T-helper 1 cell treated with Interleukin-12 subunit alpha and Interleukin-12 subunit beta and Interleukin-4 antibody, amounts not matched to agents 30 ng/mL and 1 ng/mL, for 36 hours (primary cell): ENCODE data around the gene MRPL10. TPM values are rescaled to one million over a fixed set of nuclear protein-coding genes. Genes with fewer than 3 reads are reported as not detected.

Source experiments
- intact Hi-C: fragments of 100-400 bp; cut with micrococcal nuclease; formaldehyde crosslinking; loops from one replicate; pipeline ENCODE4 v1.15.1; 2024
- total RNA-seq: library from RNA; stranded (reverse); gene quantifications from 2 replicates; pipeline ENCODE4 v1.2.3, GENCODE V29; 2022

Gene MRPL10
- total RNA-seq, 1 donor from 2014 or later: 40.5 TPM

DNA sequence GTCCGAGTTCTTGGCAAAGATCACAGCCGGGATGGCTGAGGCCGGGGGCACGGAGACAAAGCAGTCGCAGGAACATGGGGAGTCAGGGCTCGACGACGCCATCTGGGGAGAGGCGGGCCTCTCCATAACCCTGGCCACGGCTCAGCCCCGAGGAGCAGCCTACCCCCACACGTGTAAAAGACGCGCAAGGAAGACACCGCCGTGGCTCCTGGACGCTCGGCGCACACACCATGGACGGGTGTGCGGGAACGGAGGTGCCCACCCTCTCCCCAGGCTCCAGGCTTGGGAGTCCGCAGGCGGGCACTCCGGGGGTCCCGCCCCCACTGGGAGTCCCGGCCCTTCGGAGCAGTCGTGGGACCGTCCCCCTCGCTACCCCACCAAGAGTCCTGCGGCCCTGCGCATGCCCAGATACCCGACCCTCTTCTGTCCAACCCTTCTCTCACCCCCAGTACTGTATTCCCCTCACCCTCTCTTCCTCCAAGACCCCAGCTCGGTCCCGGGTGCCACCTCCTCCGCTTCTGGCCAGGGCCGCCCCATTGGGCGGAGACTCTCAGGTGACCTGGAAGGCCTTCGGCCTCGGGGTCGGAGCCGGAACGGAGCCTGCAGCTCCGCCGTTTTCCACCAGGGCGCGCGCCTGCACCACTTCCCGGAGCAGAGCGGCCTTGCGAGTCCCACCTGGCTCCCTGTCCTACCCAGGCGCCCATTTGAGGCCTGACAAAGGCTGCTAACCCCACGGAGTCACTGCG, 9.6 kb upstream of the MRPL10 start, which contains the start of gene SCRN2:
Gene SCRN2 (minus strand): TSS at position 532 of the 746 bp plus-strand sequence. CDS start 430 bp downstream, at position 102.
- intact Hi-C loops: loop anchor here (1.0 to 2.0 kb wide), 6 partner anchors 10 to 184 kb away; partner anchors contain the start of genes LRRC46, MRPL10 and PNPO

DNA sequence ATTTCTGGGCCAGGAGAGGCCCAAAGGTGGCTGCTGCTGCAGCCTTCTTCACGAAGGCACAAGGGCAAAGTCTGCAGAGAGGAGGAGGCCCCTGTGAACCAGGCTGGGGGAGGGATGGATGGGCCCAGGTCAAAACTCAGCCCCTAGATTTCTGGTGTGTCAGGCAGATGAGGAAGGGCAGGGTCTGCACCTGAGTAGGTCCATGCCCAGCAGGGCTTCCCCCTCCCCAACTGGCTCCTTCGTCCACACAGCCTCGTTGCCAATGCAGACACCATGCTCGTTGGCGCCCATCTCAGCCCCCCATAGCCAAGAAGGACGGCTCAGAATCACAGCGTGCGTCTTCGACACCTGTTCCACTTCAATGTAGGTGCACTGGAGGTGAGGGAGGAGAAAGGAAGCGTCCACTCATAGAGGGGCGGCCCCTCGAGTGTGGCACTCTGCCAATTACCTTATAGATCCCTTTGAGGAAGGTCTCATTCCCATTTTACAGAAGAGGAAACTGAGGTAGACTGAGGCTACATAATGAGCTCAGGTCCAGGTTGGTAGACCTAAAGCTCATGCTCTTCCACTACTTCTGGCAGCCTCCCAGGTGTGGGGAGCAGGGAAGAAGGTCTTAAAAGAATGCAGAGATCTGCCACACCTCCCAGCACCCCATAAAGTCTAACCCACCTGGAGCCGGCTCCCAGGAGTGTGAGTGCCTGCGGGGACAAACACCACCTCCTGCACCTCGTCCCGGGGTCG, 8.8 kb upstream of the MRPL10 start:
- intact Hi-C loops: loop anchor here (2.0 kb wide), 2 partner anchors 101 to 185 kb away; partner anchors contain the start of gene PNPO

DNA sequence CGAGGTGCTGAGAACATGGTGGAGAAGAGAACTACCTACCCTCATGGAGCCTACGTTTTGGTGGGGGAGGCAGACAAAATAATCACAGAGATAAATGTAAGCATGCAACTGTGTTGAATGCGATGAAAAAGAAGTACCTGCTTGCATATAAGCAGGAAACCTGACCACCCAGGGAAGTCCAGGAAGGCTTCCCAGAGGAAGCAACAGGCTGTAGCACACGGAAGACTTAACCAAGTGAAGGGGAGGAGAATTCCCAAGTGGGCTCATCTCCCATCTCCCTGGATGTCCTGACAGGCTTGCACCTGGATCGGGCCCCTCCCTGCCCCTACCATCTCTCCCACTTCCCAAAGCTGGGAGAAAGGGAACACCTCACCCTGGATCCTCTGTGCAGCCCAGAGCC, 7.7 kb upstream of the MRPL10 start:
- intact Hi-C loops: no loop called here

DNA sequence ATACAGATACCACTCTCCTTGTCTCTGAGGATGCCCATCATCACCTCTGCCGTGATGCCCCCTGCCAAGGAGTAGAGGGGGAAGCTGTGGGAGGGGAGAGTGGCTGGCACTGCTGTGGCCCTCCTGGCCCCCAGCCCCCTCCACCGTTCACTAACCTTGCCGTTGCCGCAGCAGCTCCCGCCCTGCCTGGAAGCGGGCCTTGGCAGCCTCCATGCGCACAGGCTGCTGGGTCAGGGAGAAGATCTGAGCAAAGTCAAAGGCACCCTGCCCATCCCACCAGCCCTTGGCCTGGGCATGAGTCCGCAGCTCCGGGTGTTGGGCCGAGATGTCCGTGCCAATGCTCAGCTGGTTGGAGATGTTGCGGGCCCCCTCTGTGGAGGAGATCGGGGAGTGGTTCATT, 7.3 kb upstream of the MRPL10 start:
- intact Hi-C loops: no loop called here

DNA sequence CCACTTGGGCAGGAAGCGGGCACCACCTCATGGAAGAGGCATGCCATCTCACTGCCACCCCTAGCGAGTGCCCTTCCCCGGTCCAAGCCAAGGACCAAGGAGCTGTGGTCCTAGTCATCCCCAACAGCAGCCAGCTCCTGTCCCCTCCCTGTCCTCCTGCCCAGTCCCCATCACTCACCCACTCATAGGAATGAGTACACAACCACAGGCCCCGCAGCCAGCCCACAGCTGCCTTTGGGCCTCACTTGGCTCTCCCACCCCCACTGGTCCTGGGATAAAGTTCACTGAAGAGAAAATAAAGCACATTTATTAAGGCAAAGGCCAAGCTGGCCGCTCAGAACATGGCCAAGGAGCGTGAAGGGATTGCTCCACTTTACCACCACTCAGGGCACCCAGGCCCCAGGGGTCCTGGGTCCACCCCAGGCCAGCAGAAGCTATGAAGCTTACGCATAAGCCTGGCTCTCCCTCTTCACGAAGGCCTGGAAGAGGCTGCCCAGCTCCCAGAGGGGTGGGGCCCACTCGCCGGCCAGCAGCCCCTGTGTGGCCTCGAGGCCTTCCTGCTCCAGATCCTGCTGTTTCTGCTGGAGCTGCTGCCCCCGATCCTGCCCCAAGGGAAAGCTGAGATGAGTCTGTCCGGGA, 6.2 kb upstream of the MRPL10 start:
- intact Hi-C loops: no loop called here

DNA sequence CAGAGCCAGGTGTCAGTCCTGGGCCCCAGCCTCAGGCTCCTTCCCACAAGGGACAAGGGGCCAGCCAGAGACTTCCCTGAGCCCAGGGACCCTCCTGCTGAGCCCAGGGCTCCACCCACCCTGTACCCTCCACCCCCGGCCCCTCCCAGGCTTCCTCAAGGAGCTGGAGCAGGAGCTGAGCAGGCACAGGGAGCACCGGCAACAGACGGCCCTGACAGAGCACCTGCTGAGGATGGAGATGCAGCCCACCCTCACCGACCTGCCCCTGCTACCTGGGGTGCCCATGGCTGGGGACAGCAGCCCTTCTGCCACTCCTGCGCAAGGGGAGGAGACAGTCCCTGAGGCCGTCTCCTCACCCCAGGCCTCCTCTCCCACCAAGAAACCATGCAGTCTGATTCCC, 5.3 kb upstream of the MRPL10 start:
- intact Hi-C loops: no loop called here

DNA sequence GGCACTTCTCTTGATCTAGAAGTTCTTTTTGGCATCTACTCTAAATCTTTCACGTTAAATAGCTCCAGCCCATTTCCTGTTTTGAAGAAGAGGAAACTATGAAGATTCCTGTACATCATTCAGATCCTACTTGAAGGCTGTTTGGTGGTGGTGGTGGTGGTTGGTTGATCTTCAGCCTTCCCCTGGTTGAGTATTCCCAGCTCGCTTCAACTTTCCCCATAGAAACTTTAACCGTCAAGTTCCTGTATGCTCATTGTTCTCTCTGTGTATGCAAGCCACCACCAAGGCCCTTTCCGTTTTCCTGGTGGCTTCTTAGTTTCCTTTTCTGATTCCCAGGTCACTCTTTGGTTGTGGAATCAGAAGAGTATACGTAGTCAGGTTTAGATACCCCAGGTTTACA, 3.4 kb upstream of the MRPL10 start:
- intact Hi-C loops: loop anchor here (5.0 kb wide), 2 partner anchors 273 to 1358 kb away; partner anchors contain the start of gene SNX11

DNA sequence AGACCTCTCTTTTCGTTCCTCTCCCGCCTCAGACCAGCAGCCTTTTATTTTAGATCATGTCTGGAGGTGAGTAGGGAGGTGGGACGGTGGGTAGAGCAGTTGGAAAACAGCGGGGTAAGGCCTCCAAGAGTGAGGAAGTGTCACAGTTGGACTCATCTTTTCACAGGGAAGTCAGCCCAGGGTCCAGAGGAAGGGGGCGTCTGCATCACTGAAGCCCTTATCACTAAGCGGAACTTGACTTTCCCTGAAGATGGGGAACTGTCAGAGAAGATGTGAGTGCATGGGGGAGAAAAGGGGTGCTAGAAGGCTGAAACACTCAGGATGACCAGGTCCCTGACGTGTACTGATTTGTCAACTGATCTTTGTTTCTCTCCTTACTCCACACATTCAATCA, 590 bp upstream of the MRPL10 start:
- intact Hi-C loops: loop anchor here (1.0 to 5.0 kb wide), 9 partner anchors 9 to 1360 kb away; partner anchors contain the start of genes CDK5RAP3, KPNB1, NFE2L1 and OSBPL7

DNA sequence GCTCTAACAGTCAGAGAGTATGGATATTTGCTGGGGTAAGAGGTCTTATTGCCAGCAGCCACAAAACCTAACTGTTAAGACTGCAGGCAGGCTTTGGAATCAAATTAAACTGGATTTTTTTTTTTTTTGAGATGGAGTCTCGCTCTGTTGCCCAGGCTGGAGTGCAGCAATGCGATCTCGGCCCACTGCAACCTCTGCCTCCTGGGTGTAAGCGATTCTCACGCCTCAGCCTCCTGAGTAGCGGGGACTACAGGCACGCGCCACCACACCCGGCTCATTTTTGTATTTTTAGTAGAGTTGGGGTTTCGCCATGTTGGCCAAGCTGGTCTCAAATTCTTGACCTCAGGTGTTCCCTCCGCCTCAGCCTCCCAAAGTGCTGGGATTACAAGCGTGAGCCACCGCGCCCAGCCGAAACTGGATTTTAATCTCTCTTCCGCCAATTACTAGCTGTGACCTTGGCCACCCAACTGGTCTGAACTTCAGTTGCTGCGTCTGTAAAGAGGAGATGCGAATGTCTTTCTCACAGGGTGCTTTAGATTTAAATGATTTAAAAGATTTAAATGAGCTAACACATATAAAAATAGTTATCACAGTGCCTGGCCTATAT, 842 bp downstream of the MRPL10 start:
- intact Hi-C loops: loop anchor here (1.0 to 5.0 kb wide), 9 partner anchors 9 to 1362 kb away; partner anchors contain the start of genes CDK5RAP3, KPNB1, NFE2L1 and OSBPL7

DNA sequence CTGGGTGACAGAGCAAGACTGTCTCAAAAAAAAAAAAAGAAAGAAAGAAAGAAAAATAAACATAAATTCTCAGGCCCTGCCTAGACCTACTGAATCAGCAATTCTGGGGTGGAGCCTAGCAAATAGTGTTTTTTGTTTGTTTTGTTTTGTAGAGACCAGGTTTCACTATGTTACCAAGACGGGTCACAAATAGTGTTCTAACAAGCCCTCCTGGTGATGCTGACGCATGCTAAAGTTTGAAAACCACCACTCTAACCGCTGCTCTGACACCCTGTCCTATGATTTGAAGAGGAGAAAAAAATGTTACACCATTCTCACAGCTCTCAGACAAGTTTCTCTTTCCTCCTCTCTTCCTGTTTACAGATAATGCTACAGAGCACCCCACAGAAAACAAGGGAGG, 1.5 kb downstream of the MRPL10 start:
- intact Hi-C loops: loop anchor here (2.0 to 5.0 kb wide), 3 partner anchors 141 to 1362 kb away; partner anchors contain the start of genes CDK5RAP3 and SNX11

DNA sequence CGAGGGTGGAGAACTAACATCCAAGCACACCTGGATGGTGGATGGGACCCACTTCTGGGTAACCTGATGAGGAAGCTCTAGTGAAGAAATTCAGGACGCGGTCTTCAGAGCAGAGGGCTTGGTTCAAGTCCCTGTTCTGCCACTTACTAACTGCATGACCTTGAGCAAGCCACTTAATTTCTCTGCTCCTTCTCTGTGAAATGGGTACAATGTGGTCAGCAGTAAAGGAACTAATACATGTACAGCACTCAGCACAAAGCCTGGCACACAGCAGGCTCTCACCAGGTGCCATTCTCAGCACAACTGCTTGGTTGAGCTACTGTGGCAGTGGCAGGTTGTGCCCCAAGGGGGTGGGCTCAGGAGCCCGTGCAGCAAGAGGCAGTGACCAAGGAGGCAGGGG, 7.8 kb downstream of the MRPL10 start:
- intact Hi-C loops: no loop called here

DNA sequence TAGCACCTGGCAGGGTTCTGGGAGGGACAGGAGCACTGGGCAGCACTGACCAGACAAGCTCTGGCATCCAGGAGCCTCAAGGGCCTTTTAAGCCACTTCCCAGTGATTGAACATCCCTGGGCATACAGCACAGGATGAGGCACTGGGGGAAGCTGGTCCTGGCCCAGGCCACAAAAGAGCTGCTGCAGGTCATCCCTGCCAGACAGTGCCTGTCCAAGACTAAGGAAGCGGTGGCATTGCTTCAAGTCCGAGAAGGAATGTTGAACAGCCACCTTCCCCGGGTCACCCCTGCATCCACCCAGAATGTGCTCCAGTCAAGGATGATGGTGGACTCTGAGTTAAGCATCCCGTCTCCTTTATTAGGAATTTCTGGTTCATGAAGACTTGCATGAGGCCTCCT, 8.6 kb downstream of the MRPL10 start:
- intact Hi-C loops: no loop called here

DNA sequence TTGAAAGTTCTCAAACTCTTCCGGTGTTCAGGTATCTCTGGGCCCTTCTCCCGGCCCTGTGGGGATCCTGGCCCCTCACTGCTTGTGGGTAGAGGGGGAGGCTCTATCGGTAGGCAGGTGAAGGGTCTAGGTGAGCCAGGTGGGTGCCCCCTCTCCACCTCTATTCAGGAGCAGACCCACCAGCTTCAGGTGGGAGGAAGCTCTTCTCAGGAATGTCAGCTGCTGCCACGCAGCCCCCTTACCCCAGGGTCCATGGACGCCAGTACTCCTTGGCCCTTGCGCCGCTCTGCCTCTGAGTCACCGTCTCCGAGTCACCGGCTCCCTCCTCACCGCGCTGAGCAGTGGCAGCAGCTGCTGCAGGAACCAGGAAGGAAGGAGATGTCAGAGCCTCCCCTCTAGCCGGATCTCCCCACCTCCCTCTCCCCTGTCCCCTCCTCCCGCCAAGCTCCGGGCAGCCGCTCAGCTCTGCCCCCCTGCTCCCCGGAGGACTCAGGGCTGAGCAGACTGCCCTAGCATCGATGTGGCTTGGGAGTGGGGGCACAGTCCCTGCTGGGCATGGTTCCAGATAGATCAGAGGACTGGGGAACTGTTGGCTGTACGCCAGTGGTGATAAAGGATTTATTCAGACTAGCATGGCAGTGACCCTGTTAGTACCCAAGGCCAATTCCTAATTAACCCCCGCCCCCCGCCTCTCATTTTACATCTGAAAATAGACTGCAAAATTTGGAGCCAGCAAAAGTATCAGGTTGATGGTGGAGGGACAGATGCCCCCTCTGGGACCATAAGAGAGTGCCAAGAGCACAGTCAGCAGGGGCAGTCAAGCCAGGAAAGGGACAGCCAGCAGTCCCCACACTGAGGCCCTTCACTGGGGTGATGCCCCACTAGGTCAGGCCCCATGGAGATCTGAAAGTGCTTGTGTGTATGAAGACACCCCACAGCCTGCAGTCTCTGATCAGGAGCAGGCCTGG, 9.6 kb downstream of the MRPL10 start, which contains the start of gene OSBPL7:
Gene OSBPL7 (minus strand): TSS at position 371 of the 968 bp plus-strand sequence. CDS start 1,516 bp downstream, outside the sequence.
- intact Hi-C loops: loop anchor here (1.0 kb wide), 1 partner anchor 10 kb away; the partner anchor contains the start of genes LRRC46 and MRPL10

DNA sequence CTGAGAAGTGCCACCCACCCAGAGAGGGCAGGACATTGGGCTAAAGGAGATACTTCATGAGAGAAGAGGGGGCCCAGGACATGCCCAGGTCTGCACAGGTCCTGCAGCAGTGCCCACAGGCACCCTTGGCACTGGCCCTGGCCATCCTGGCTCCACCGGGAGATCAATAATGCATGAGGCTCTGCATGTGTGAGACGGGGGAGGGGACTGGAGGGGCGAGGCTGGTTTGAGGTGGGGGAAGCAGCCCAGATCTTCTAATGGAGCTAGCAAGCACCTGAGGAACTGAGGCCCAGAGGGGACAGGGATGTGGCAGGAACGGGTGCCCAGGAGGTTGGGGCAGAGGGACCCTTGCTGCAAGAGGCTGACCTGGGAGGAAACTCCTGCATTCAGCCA, 10.3 kb downstream of the MRPL10 start:
- intact Hi-C loops: loop anchor here (1.0 kb wide), 1 partner anchor 10 kb away; the partner anchor contains the start of genes LRRC46 and MRPL10

DNA sequence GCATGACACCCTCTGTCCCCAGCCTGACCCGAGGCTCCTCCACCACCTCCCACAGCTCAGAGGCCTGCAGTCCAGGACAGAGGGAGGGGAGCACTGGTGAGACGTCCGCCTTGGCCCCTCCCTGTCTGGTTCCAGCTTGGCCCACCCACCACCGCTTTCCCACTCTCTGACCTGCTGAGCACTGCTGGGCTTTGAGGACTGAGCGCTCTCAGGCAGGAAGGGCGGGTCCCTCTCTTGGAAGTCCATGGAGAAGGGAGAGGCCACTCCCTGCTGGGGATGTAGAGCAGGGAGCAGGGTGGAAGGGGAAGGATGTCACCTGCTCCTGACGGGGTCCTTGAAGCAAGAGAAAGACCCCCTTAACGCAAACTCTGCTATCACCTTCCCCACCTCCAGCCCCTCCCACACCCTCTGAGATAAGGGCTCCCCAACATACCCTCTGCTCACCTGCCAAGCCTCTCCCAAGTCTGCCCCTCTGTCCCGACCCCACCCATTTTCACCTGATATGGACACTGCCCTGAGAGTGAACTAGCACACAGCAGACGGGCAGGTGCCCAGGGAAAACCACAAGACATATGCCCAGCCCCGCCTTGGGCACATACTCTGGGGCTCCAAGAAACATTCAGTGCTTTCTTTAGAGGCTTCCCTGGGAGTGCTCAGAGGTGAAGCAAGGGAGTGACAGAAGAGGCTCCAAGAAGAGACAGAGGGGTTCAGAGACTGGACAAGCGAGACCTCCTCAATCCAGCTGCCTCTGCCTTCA, 11.1 kb downstream of the MRPL10 start:
- intact Hi-C loops: no loop called here

DNA sequence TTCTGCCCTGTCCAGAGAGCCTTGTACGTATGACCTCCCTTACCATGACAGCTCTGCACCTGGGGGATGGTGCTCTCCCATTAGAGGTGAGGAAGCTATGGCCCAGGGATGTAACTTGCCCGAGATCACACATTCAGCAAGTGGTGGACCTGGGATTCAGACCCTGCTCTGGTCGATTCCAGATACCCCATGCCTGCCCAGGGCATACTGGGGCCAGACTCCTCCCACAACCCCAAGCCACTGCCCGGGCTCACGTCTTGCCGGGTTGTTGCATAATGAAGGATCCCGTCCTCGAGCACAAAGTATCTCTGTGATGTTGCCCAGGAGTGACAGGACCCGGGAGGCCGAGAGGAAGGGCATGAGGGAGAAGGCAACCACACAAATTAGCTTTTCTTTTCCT, 11.9 kb downstream of the MRPL10 start:
- intact Hi-C loops: no loop called here

DNA sequence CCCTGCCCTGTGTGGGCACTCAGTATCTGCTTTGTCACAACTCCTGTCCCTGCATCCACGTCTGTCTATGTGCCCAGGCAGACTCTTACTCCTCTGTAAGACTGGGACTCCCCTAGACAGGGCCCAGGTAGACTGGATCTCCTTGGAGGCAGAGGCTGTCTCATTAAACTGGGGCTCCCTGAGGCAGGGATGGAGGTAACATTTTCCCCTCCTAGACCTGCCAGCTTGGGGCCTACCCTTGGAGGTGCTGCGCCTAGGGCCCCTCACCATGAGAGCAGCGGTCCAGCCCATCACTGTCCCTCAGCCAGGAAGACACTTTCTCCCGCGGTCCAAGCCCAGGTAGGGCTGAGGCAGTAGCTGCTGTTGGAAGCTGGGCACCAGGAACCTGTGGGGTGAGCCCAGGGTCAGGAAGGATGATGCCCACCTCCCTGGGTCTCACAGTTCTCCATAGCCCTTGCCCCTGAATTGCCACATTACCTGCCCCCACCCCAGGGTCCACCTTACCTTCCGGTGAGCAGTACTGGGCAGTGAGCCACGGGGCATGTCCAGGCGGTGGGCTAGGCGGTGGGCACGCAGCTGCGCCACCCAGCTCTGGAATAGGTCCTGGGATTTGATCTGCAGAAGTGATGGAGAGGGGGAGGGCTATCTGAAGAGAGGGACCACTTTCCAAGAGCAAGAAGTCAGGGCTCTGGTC, 13.2 kb downstream of the MRPL10 start:
- intact Hi-C loops: no loop called here

DNA sequence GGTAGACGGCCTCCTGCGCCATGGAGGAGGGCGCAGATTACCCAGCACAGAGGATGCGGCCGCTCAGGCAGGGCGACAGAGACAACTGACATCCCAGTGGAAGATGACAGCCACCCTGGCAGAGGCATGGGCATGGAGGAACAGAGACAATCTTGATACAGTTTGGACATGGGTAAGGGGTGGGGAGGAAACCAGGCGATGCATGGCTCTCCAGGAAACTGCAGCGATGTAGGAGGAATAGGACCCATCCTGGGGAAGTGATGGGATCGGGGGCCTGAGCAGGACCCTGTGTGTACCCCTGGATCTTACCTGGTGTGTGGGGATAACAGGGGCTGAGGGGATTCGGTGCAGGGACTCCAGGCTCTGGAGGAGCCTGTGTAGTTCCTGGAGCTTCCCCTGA, 14.4 kb downstream of the MRPL10 start:
- intact Hi-C loops: no loop called here
